Right ventricle myocardium superior (tissue), 1 donor: Measurements from ENCODE around the gene SCAMP1. TPM values are rescaled to one million over a fixed set of nuclear protein-coding genes. Genes with fewer than 3 reads are reported as not detected.
A peak's percentile ranks its signal among the peaks of the same experiment; 100 is the strongest.
"Not testable (repeated sequence)": the region's sequence is repeated elsewhere in the genome, so short reads cannot be mapped to it uniquely, and the experiment has no call there.

Source experiments
- ATAC-seq: fragments of 200-7000 bp; cut with Tn5 transposase; one replicate; pipeline ENCODE4 v1.9.1; 2020; ENCODE audit warnings: mild to moderate bottlenecking; ENCODE audit not compliant: poor library complexity
- DNase-seq: peaks from one replicate; pipeline ENCODE4 v3.0.0-alpha.2; 2020
- intact Hi-C: fragments of 100-400 bp; cut with DNase I; formaldehyde crosslinking; loops from one replicate; pipeline ENCODE4 v1.11.2; 2022
- total RNA-seq: library from RNA; stranded (reverse); fragmentation: NEBNext Ultra II Directional; extraction: Animal tissue kit (Norgen Biotek cat#: 25700); gene quantifications from one replicate; pipeline ENCODE4 v1.2.1, GENCODE V29; 2021
- donor health status: DM: no; HTN: yes; CAD: no; lungs with severe emphysema.

SCAMP1 gene
- total RNA-seq, 1 donor from 2014 or later, result 25.9 TPM

DNA sequence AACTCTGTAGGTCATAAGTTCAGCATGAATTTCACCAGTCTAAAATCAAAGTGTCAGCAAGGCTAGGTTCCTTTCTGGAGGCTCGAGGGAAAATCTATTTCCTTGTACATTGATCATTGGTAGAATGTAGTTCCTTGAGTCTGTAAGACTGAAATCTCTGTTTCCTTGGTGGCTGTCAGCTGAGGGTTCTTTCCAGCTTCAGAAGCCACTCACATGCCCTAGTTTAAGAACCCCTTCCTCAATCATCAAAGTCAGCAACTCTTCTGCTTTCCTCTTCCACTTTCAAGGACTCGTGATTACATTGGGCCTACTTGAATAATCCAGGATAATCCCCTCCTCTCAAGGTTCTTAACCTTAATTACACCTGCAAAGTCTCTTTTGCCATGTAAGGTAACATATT lies 4.9 kb upstream of the SCAMP1 start:
- ATAC-seq (no peak), DNase-seq (no peak)
- intact Hi-C loops, result no loop called here

DNA sequence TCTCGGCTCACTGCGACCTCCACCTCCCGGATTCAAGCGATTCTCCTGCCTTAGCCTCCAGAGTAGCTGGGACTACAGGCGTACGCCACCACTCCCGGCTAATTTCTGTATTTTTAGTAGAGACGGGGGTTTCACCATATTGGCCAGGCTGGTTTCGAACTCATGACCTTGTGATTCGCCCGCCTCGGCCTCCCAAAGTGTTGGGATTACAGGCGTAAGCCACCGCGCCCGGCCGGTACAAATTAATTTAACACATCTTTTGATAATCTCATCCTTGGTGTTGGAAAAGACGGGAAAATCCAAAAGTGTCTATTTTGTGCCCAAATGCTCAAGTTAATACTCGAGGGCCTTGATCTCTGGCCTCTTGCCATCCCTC lies 974 bp upstream of the SCAMP1 start:
- ATAC-seq, intact Hi-C loops, DNase-seq: not testable (repeated sequence)

DNA sequence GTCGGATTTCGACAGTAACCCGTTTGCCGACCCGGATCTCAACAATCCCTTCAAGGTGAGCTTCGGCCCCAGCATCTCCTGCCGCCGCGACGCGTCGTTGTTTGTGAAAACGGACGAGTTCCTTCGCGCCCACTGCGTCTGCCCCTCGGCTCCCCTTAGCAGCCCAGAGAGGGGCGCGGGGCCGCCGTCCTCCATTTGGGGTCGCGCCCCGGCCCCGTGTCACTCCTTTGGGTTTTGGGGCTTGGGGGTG lies 182 bp downstream of the SCAMP1 start:
- intact Hi-C loops, result loop anchor here (2.0 kb wide), 1 partner anchor 66 kb away; the partner anchor contains the start of gene AP3B1
- no peak for DNase-seq

DNA sequence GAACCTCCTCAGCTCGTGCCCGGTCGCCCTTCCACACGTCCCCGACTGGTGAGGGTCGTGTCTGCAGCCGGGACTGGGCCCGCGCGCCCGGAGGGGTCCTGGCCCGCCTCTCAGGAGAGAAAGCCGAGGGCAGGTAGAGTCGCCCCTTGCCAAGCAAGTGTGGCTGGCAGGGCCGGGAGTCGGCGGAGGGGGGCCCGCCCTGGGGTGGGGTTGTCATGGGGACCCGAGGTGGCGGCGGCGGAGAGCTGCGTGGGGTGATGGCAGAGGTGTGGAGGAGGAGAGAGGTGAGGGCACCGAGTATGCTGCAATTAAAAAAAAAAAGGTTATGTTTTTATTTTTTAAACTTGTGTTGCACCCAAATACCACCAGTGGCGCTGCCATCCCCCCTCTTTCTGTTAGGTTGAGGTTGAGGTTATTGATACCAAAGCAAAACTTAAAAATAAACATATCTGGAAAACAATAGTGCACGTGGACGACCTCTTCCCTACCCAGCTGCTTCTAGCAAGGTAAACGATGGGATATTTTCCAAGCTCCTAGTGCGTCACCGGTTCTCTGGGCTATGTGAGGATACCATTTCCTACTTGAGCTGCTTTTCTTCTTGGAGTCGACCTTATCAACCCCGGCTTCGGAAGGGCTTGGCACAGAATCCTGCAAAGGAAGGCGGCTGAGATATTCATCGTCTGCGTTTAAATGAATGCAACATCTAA lies 660 bp downstream of the SCAMP1 start:
- intact Hi-C loops, result loop anchor here (2.0 kb wide), 1 partner anchor 66 kb away; the partner anchor contains the start of gene AP3B1
- peak; percentile 56 for ATAC-seq
- peak; percentile 64 for DNase-seq

More for the DNA sequence above, 182 bp downstream of the SCAMP1 start:
- ATAC-seq, result no peak

DNA sequence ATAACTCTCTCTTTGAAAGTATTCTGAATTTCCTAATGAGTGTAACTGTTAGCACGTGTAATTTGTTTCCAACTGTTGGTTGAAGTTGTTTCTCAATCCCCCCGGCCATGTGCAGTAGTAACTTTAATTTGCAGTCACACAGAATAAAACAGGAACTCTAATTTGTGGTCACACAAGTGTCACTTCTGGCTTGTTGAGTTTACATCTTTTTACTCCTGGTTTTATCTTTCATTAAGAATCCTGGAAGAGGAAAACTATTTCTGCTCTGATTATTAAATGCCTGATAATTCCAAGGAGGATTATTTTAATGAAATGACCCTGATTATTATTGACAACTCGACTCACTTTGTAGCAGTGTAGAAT lies 1.2 kb downstream of the SCAMP1 start:
- no peak for ATAC-seq

DNA sequence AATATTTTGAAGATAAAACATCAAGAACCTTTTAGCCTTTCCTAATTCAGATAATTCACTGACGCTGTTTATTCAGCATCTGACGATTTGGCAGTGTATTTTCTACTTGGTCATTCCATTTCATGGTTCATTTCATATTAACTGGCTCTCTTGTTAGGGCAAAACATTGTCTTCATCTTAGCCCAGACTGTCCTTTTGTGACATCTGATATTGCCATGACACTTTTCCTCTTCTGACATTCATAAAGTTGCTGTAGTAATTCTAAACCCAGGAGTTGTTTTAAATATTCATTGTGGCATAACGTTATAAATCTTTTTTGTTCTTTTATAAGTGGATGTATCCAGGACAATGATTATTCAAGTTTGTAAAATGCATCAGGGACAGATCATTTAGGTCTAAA lies 1.8 kb downstream of the SCAMP1 start:
- intact Hi-C loops, result no loop called here
- DNase-seq, result no peak
- ATAC-seq, result no peak

More for the DNA sequence above, 1.2 kb downstream of the SCAMP1 start:
- no peak for DNase-seq
- intact Hi-C loops, result loop anchor here (2.0 kb wide), 1 partner anchor 67 kb away; the partner anchor contains the start of gene AP3B1

DNA sequence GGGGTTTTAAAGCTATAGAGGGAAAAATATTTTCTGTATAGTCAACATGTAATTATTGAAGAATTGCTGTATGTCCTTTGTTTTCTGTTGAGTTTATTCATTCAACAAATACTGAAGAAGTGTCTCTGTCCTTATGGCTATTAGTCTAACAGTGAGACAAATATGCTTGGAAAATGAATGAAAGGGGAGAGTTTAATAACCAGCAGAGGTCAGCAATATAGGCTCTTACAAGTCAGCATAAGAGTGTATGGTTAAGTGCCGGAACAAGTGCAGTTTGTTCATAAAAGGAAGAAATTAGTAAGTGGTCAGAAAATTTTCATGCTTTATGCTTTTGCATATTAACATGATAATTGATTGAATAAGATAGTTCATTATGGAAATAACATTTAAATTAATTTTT lies 3.6 kb downstream of the SCAMP1 start:
- ATAC-seq (no peak), DNase-seq (no peak)
- intact Hi-C loops, result no loop called here

DNA sequence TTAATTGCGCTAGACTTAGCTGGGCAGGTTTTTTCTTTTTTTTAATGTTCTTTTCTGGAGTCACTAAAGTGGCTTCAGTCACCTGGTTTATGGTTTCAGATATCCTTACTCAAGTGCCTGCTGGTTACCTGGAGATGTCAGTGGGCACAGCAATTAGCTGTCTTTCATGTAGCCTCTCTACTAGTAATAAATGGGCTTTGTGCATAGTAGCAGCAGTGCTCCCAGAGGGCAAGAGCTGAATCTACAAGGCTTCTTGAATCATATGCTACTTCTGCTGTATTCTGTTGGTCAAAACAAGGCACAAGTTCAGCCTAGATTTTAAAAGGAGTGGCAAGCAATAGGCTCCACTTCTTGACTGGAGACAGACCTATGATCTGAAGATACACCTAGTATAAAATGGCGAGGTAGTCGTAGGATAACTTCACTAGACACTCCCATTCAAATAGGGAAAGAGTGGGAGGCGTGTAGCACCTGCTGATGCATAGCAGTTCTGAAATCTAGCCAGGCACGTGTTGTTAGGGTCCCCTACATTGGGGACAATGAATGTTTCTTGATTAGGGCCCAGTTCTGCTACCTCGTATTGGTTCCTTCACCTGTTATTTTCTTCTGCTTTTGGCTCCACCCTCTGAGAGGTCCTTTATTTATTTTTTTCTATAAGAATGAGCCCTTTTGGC lies 7.0 kb downstream of the SCAMP1 start:
- DNase-seq (no peak), ATAC-seq (no peak)
- intact Hi-C loops, result no loop called here

DNA sequence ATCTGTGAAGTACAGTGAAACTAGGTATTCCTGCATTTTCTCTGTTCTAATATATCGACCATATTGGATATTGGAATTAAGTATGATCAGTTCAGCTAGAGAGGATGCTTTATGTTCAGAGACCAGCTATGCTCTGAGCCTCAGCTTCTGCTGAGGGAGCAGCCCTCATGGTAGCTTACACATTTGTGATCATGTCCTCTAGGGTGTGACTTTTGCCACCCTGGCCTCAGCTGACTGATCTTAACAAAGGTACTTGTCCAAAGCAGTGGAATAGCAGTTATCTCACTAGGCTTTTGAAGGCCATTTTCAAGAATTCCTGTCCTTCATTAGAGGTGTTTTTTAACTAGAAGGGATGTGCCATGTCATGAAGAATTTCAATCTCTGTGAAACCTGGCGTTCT lies 9.3 kb downstream of the SCAMP1 start:
- ATAC-seq (no peak), DNase-seq (no peak)
- intact Hi-C loops, result no loop called here

DNA sequence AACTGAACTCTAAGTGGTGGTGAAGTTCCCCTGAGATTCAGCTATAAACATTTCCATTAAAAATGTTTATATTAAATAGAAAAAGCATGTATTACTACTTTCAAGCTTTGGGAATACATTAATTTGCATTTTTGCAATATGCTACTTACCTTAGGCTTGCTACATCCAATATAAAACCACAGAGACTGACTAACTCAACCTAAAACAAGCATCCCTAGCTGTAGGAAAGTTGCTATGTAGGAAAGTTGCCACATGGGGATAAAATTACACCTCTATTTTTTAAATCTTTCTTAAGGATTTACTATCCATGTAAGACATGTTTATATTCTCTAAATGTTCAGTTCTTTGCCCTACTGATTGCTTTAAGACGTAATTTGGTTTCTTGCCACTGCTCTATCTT lies 12.8 kb downstream of the SCAMP1 start:
- ATAC-seq (no peak), DNase-seq (no peak)
- intact Hi-C loops, result no loop called here

DNA sequence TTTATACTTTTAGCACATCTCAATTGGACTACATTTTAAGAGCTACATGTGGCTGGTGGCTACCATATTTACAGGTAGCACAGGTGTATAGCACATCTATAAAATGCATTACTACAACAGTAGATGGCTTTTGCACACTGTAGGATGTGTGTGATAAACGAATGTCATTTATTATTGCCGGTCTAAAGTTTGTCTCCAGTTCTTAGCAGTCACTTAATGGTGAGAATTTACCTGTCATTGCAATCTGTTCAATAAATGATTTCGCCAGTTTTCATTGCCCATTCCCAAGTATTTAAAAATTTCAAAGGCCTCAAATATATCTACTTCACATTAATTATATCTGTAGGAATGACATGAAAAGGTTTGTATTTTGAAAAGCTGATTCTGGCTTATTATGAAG lies 15.9 kb downstream of the SCAMP1 start:
- DNase-seq, result no peak
- intact Hi-C loops, result no loop called here
- ATAC-seq, result no peak

DNA sequence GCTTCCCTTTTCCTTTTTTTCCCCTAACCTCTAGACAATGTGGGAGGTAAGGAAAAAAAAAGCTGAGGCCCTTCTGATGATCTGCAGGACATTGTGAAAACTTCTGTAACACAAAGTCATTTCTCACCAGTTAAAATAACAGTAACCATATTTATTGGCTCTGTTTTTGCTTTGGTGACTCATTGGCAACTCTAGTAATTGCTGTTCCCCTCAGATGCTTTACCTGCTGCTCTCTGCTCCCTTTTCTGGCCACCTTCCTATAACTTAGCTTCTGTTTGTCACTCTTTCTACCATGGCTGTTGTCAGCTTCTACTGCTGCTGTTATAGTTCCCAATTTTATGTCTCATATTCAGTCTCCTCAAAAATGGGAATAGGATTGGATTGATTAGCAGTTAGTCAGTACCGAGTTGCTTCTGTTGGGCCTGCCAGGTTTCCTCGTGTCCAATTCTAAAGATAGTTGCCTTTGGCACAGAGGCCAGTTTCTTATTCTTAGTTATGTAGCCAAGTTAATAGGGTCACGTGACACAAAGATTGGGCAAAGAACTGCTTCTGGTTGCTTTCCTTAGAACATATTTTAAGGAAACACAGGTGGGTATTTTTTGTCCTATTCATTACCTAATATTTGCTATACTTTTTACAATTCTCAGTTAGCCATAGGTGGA lies 16.8 kb downstream of the SCAMP1 start:
- intact Hi-C loops, result no loop called here
- ATAC-seq, result peak; percentile 89
- DNase-seq, result no peak

DNA sequence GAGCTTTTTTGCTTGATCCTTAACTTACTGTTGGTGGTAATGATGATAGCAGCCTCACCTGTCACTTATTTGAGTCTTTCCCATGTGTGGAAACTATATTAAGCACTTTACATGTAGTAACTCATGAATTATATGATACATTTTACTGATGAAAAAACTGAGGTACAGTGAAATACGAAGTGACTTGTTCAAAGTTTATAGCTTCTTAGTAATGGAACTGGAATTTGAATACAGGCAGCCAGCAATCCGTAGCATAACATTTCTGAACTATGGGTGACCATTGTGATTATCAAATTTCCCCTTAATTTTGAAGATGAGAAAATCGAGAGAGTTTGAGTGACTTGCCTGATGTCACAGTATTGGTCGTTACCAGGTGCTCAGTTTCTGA lies 17.3 kb downstream of the SCAMP1 start:
- intact Hi-C loops, result no loop called here
- DNase-seq (no peak), ATAC-seq (no peak)

DNA sequence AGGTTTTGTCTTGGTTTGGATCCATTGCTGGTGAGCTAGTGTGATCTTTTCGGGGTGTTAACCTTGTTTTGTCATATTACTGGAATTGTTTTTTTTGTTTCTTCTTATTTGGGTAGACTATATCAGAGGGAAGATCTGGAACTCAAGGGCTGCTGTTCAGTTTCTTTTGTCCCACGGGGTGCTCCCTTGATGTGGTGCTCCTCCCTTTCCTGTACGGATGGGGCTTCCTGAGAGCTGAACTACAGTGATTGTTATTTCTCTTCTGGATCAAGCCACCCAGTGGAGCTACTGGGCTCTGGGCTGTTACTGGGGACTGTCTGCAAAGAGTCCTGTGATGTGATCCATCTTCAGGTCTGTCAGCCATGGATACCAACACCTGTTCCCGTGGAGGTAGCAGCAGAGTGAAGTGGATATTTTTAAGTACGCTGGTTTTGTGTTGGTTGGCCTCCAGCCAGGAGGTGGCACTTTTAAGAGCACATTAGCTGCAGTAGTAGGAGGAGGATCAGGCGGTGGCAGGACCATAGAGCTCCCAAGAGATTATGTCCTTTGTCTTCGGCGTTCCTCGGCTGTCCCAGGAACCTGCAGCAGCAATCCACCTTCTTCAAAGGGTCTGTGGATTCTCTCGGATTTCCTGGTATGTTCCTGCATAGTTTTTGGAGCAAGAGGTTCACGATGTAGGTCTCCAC lies 27.2 kb downstream of the SCAMP1 start:
- no peak for DNase-seq
- intact Hi-C loops, result no loop called here
- ATAC-seq, result no peak

DNA sequence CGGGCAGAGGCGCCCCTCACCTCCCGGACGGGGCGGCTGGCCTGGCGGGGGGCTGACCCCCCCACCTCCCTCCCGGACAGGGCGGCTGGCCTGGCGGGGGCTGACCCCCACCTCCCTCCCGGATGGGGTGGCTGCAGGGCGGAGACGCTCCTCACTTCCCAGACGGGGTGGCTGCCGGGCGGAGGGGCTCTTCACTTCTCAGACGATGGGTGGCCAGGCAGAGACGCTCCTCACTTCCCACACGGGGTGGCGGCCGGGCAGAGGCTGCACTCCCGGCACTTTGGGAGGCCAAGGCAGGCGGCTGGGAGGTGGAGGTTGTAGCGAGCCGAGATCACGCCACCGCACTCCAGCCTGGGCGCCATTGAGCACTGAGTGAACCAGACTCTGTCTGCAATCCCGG lies 30.9 kb downstream of the SCAMP1 start:
- DNase-seq, ATAC-seq, intact Hi-C loops: not testable (repeated sequence)

DNA sequence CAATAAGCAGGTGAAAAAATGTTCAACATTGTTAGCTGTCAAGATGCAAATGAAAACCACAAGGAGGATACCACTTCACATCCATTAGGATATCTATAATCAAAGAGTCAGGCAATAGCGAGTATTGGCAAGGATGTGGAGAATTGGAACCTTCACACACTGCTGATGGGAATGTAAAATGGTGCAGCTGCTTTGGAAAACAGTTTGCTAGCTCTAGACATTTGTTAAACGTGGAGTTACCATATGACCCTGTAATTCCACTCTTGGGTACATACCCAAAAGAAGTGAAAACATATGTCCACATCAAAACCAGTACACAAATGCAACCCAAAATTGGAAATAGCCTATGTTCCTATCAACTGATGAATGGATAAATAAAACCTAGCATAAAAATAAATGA lies 37.4 kb downstream of the SCAMP1 start:
- intact Hi-C loops, result no loop called here
- ATAC-seq, result no peak
- no peak for DNase-seq

DNA sequence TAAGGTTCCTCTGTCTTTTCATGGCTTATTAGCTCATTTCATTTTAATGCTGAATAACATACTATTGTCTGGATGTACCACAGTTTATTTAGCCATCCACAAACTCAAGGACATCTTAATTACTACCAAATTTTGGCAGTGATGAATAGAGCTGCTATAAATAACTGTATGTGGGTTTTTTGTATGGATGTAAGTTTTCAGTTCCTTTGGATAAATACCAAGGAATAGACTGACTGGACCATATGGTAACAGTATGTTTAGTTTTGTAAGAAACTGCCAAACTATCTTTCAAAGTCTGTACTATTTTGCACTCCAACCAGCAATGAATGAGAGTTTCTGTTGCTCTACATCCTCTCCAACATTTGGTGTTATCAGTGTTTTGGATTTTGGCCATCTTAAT lies 38.7 kb downstream of the SCAMP1 start:
- ATAC-seq (no peak), DNase-seq (no peak)
- intact Hi-C loops, result no loop called here

DNA sequence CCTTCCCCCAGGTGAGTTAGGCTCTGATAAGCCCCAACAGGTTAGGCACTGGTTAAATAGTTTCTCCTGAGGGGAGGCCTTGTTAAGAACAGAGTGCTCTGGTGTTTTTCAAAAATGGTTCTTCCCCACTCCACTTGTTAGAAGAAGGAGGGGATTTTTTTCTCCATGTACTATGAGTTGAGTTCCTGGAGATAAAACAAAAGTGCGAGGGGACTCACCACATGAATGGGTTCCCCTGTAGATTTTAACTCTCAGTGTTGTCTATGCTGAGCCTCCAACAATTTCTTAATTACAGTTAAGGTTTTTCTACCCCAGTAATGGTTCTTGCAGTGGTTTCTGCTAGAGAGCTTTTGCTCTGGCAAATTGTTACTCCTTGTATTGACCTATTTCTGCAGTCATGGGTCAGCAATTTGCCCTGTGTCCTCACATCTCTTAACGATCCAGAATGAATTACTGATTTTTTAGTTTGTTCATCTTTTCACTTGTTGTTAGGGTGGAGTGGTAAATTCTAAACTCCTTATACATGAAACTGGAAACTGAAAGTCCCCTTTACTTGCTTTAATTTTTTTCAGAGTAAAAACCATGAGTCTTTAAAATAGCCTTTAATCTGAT lies 44.4 kb downstream of the SCAMP1 start:
- no peak for DNase-seq
- intact Hi-C loops, result no loop called here
- ATAC-seq, result no peak
